Measurements from ENCODE around the gene CTIF.

- TF ChIP-seq CTCF (IDR thresholded peaks at IDR 0.05; ENCODE audit: low read depth, low read length, missing input control) (no peak), REST (IDR thresholded peaks at IDR 0.05) (no peak), TAF1 (conservative IDR thresholded peaks at IDR 0.05) (no peak), YY1 (IDR thresholded peaks at IDR 0.05) (no peak)
These were observed 189.5 kb downstream of the CTIF start for GRCh38 chr18:48728204-48728833.

All from liver (tissue), 3 donors.